Activated T-cell treated with anti-CD3 and anti-CD28 coated beads, Interleukin-2, amount 50 U/mL, for 72 hours (primary cell): ENCODE data around the gene MEIS2. TPM values are rescaled to one million over a fixed set of nuclear protein-coding genes. Genes with fewer than 3 reads are reported as not detected.

Source experiments
- ATAC-seq, 2 donors: fragments of 150-1000 bp; cut with Tn5 transposase; replicated peaks in 1 of 2; 2 replicates each; pipeline ENCODE4 v1.10.0; 2021; ENCODE audit warnings: moderate library complexity in 2 of 2, mild to moderate bottlenecking in 1 of 2
- DNase-seq, 2 donors: peaks; one replicate each; pipeline ENCODE4 v3.0.0; 2021 to 2022; ENCODE audit warnings: mixed read lengths in 1 of 2
- H3K27ac Mint-ChIP-seq: one replicate; pipeline ENCODE4 v1.8.0; 2022; ENCODE audit warnings: mild to moderate bottlenecking, moderate library complexity, mixed read lengths
- H3K27me3 Mint-ChIP-seq: one replicate; pipeline ENCODE4 v1.8.0; 2022; ENCODE audit warnings: low read depth, mixed read lengths
- H3K36me3 Mint-ChIP-seq, 2 donors: one replicate each; pipeline ENCODE4 v1.8.0; 2022; ENCODE audit warnings: mixed read lengths in 2 of 2, mild to moderate bottlenecking in 1 of 2; ENCODE audit not compliant: insufficient read depth in 2 of 2
- H3K4me1 Mint-ChIP-seq: one replicate; pipeline ENCODE4 v1.8.0; 2022; ENCODE audit warnings: low read depth, mixed read lengths
- H3K4me3 Mint-ChIP-seq, 2 donors: one replicate each; pipeline ENCODE4 v1.8.0; 2022; ENCODE audit warnings: mild to moderate bottlenecking in 2 of 2, mixed read lengths in 2 of 2, moderate library complexity in 2 of 2
- H3K9me3 Mint-ChIP-seq, 2 donors: one replicate each; pipeline ENCODE4 v1.8.0; 2022; ENCODE audit warnings: mixed read lengths in 2 of 2
- total RNA-seq, 2 donors: library from RNA; stranded (reverse); gene quantifications; one replicate each; pipeline ENCODE4 v1.2.3, GENCODE V29; 2022

Gene MEIS2
- total RNA-seq, 2 donors from 2014 or later, result 0.19 TPM; not detected in 1

- peaks cover 56% of the 10 kb centered on the region for H3K27me3 Mint-ChIP-seq
- H3K4me1 Mint-ChIP-seq, result peaks cover 23% of the 10 kb centered on the region
- DNase-seq (no peak), ATAC-seq (no peak)
- peaks cover 0 to 1% of the 10 kb centered on the region in 2 donors for H3K9me3 Mint-ChIP-seq
- H3K27ac Mint-ChIP-seq, result no peak overlapping the region
- no peak overlapping the region for H3K4me3 Mint-ChIP-seq
- peaks cover 0 to 6% of the 10 kb centered on the region in 2 donors for H3K36me3 Mint-ChIP-seq
Measured at GRCh38 chr15:36874930-36875329, 225.4 kb downstream of the MEIS2 start.

DNA sequence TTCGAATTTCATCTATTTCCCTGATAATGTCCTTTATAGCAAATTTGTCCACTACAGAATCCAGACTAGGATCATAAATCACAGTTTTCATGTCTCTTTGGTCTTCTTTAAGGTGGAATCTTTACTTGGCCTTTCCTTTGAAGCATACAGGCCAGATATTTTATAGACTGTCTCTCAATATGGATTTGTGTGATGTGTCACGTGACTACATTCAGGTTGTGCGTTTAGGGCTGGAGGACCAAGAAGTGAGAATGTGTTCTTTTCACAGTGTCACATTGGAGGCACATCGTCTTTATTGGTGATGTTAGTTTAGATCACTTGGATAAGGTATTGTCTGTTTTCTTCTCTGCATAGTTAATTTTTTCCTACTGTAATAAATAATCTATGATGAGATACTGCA is 232.9 kb downstream of the MEIS2 start:
- no peak for DNase-seq
- no peak overlapping the region for H3K4me3 Mint-ChIP-seq
- H3K9me3 Mint-ChIP-seq, result peaks cover 0 to 2% of the 10 kb centered on the region in 2 donors
- no peak for ATAC-seq
- H3K27ac Mint-ChIP-seq, result no peak overlapping the region
- H3K4me1 Mint-ChIP-seq, result no peaks in the 10 kb centered on the region
- no peaks in the 10 kb centered on the region for H3K27me3 Mint-ChIP-seq
- no peaks in the 10 kb centered on the region for H3K36me3 Mint-ChIP-seq

GRCh38 chr15:36866896-36867295 is 233.5 kb downstream of the MEIS2 start:
- H3K9me3 Mint-ChIP-seq, result peaks cover 0 to 2% of the 10 kb centered on the region in 2 donors
- H3K27me3 Mint-ChIP-seq, result no peaks in the 10 kb centered on the region
- ATAC-seq (no peak), DNase-seq (no peak)
- no peaks in the 10 kb centered on the region for H3K36me3 Mint-ChIP-seq
- no peak overlapping the region for H3K27ac Mint-ChIP-seq
- no peak overlapping the region for H3K4me3 Mint-ChIP-seq
- H3K4me1 Mint-ChIP-seq, result no peaks in the 10 kb centered on the region

GRCh38 chr15:36863570-36863969 is 236.8 kb downstream of the MEIS2 start:
- no peak overlapping the region for H3K4me3 Mint-ChIP-seq
- H3K4me1 Mint-ChIP-seq, result no peaks in the 10 kb centered on the region
- ATAC-seq (no peak), DNase-seq (no peak)
- H3K27me3 Mint-ChIP-seq, result peaks cover 15% of the 10 kb centered on the region
- H3K9me3 Mint-ChIP-seq, result peaks cover 0 to 2% of the 10 kb centered on the region in 2 donors
- H3K27ac Mint-ChIP-seq, result no peak overlapping the region
- no peaks in the 10 kb centered on the region for H3K36me3 Mint-ChIP-seq

GRCh38 chr15:36860792-36861191 is 239.6 kb downstream of the MEIS2 start:
- no peak for DNase-seq

GRCh38 chr15:36858423-36858822 is 241.9 kb downstream of the MEIS2 start:
- H3K4me1 Mint-ChIP-seq, result no peaks in the 10 kb centered on the region
- no peak overlapping the region for H3K4me3 Mint-ChIP-seq
- peaks cover 0 to 1% of the 10 kb centered on the region in 2 donors for H3K36me3 Mint-ChIP-seq
- H3K27me3 Mint-ChIP-seq, result peaks cover 22% of the 10 kb centered on the region
- DNase-seq (no peak), ATAC-seq (no peak)
- H3K9me3 Mint-ChIP-seq, result peaks cover 0 to 4% of the 10 kb centered on the region in 2 donors
- H3K27ac Mint-ChIP-seq, result no peak overlapping the region

More at GRCh38 chr15:36860792-36861191, 239.6 kb downstream of the MEIS2 start:
- no peak overlapping the region for H3K4me3 Mint-ChIP-seq
- H3K27ac Mint-ChIP-seq, result no peak overlapping the region
- H3K36me3 Mint-ChIP-seq, result peaks cover 0 to 1% of the 10 kb centered on the region in 2 donors
- peaks cover 22% of the 10 kb centered on the region for H3K27me3 Mint-ChIP-seq
- H3K4me1 Mint-ChIP-seq, result no peaks in the 10 kb centered on the region
- ATAC-seq, result no peak
- peaks cover 2 to 4% of the 10 kb centered on the region in 2 donors for H3K9me3 Mint-ChIP-seq

DNA sequence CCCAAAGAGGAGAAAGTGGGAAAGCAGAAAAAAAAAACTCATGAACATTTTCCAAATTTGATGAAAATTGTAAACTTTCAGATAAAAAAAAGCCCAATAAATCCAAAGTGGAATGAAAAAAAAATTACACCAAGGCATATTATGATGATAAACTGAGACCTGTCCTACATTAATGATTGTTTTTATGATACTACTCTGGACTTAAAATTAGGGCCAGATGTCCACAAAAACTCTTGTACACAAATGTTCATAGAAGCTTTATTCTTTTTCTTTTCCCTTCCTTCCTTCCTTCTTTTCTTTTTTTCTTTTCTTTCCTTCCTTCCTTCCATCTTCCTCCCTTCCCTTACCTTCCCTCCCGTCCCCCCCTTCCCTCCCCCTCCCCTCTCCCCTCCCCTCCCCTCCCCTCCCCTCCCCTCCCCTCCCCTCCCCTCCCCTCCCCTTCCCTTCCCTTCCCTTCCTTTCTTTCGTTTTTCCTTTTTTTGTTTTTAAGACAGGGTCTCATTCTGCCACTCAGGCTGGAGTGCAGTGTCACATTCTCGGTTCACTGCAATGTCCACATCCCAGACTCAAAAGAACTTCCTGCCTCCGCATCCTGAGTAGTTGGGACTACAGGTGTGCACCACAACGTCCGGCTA is 243.9 kb downstream of the MEIS2 start:
- peaks cover 0 to 4% of the 10 kb centered on the region in 2 donors for H3K9me3 Mint-ChIP-seq
- H3K4me1 Mint-ChIP-seq, result no peaks in the 10 kb centered on the region
- peaks cover 27% of the 10 kb centered on the region for H3K27me3 Mint-ChIP-seq
- H3K36me3 Mint-ChIP-seq, result peaks cover 0 to 1% of the 10 kb centered on the region in 2 donors
- H3K4me3 Mint-ChIP-seq, result no peak overlapping the region
- no peak for DNase-seq
- no peak for ATAC-seq
- H3K27ac Mint-ChIP-seq, result no peak overlapping the region

GRCh38 chr15:36850864-36851263 is 249.5 kb downstream of the MEIS2 start:
- H3K4me1 Mint-ChIP-seq, result no peaks in the 10 kb centered on the region
- no peak overlapping the region for H3K4me3 Mint-ChIP-seq
- peaks cover 8% of the 10 kb centered on the region for H3K27me3 Mint-ChIP-seq
- no peak for ATAC-seq
- H3K9me3 Mint-ChIP-seq, result no peaks in the 10 kb centered on the region
- DNase-seq, result no peak
- H3K27ac Mint-ChIP-seq, result no peak overlapping the region
- no peaks in the 10 kb centered on the region for H3K36me3 Mint-ChIP-seq

DNA sequence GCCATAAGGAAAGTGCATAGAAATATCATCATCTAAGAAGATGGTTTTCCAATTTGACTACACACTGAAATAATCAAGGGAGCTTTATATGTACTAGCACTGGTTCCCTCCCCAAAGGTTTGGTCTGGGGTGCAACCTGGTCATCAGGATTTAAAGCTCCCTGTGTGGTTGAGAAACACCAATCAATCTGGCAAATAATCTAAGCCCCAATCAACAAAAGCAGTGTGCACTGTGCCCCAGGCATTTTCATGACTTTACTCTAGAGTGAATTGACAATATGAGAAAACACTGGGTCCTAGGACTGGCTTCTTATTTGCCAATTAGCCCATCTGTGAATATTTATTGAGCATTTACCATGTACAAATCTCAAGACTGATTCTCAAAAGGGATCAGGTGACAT is 255.1 kb downstream of the MEIS2 start:
- Mint-ChIP-seq H3K36me3 (no peaks in the 10 kb centered on the region), H3K27me3 (peaks cover 6% of the 10 kb centered on the region), H3K4me3 (no peak overlapping the region), H3K4me1 (no peaks in the 10 kb centered on the region), H3K9me3 (no peaks in the 10 kb centered on the region), H3K27ac (no peak overlapping the region)
- ATAC-seq, result no peak
- DNase-seq, result no peak

- no peaks in the 10 kb centered on the region for H3K9me3 Mint-ChIP-seq
- no peak for DNase-seq
Measured at GRCh38 chr15:36844534-36844998, 255.8 kb downstream of the MEIS2 start.

DNA sequence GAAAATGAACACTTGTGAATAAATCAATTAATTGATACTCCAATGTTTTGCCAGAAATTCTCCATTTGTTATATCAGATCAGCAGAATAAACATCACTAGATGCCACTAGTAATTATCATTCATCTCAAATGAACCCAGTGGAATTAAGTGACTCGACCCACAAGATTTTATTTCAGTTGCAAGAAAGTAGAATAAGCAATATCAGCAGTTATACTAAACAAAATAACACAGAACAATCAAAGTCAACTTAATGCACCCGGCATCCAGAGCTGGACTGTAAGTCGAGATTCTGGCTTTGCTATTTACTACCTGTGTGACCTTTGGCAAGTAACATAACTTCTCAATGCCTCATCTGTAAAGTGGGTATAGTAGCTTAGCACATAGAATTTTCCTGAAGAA is 256.5 kb downstream of the MEIS2 start:
- ATAC-seq, result no peak
- H3K4me1 Mint-ChIP-seq, result no peaks in the 10 kb centered on the region
- no peak for DNase-seq
- peaks cover 6% of the 10 kb centered on the region for H3K27me3 Mint-ChIP-seq
- H3K9me3 Mint-ChIP-seq, result no peaks in the 10 kb centered on the region
- H3K4me3 Mint-ChIP-seq, result no peak overlapping the region
- no peaks in the 10 kb centered on the region for H3K36me3 Mint-ChIP-seq
- H3K27ac Mint-ChIP-seq, result no peak overlapping the region

More at GRCh38 chr15:36844534-36844998, 255.8 kb downstream of the MEIS2 start:
- ATAC-seq, result no peak
- Mint-ChIP-seq H3K4me1 (no peaks in the 10 kb centered on the region), H3K4me3 (no peak overlapping the region), H3K27ac (no peak overlapping the region), H3K36me3 (no peaks in the 10 kb centered on the region), H3K27me3 (peaks cover 6% of the 10 kb centered on the region)

DNA sequence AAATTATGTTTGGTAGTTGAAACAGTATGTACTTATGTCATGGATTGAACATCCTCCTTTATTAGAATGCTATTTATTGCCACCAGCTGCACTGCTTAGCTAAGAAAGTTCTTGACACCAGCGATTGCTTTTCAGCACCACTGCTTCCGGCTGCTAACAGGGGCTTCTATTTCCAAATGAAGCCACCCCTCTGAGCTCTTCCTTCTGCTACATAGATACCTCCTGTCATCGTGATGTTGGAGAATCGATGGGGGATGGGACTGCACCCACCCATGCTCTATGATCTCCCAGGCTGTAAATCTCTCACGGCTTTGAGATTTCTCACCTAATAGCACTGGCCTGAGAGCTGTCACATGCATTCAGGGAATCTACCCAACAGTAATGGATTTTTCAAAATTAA is 259.2 kb downstream of the MEIS2 start:
- Mint-ChIP-seq H3K9me3 (no peaks in the 10 kb centered on the region), H3K4me1 (no peaks in the 10 kb centered on the region), H3K4me3 (no peak overlapping the region), H3K27ac (no peak overlapping the region), H3K27me3 (peaks cover 20% of the 10 kb centered on the region), H3K36me3 (no peaks in the 10 kb centered on the region)
- no peak for DNase-seq
- no peak for ATAC-seq
